AG04449 (cell line): ENCODE data around the gene LONP2.

Source experiments
- CTCF ChIA-PET: fragments of 350-600 bp; formaldehyde crosslinking; extraction: SDS; loops from one replicate; lab custom pipeline; 2021; ENCODE audit warnings: antibody characterized with exemption; lab: Yijun Ruan, JAX
- POLR2A ChIA-PET: fragments of 400-600, 350-600 bp; formaldehyde crosslinking; extraction: SDS; loops from one replicate; lab custom pipeline; 2020; ENCODE audit warnings: antibody characterized with exemption, inconsistent platforms; lab: Yijun Ruan, JAX
- DNase-seq: peaks from one replicate; pipeline ENCODE4 v3.0.0-alpha.2; 2010; ENCODE audit warnings: low read depth, low spot score
- H3K4me3 ChIP-seq: 2 replicates; pipeline ENCODE4 v1.5.1; 2011; ENCODE audit warnings: low read depth, mild to moderate bottlenecking, control low read depth, low read length
- CTCF ChIP-seq: IDR thresholded peaks from one replicate; pipeline ENCODE4 v1.5.1; 2011; ENCODE audit warnings: mild to moderate bottlenecking, moderate library complexity, low read length, control low read depth, inconsistent platforms; ENCODE audit not compliant: insufficient read depth; ENCODE audit errors: missing control alignments

The LONP2 gene

GRCh38 chr16:48340054-48340453 lies 96.0 kb downstream of the LONP2 start:
- no peak for DNase-seq
- CTCF ChIA-PET, result no interaction called here

DNA sequence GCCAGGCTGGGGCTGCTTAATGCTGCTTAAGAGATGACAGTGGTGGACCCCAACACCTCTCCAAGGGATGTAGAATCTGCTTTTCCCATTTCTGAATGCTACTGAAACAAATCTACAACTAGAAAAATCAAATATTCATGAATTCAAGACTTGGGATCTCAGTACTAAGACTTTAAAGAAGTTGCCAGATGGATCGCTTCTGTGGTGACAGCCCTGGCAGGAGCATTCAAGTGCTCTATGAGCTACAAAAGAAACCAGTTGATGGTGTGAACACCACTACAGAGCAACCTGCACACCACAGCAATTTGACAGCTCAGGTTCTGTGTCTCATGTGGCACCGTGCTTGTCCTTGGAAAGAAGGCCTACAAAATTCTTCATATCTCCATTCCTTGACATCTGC lies 98.5 kb downstream of the LONP2 start:
- TF ChIP-seq CTCF, result no peak
- no peak for DNase-seq
- ChIA-PET CTCF (interaction anchor here (2.1 kb wide), 1 partner anchor 12 kb away, joined by 4 read pairs; no protein-coding TSS in a partner anchor), POLR2A (no interaction called here)
- no peak overlapping the region for H3K4me3 ChIP-seq

More at GRCh38 chr16:48340054-48340453, 96.0 kb downstream of the LONP2 start:
- POLR2A ChIA-PET, result no interaction called here
- no peak for TF ChIP-seq CTCF
- no peak overlapping the region for H3K4me3 ChIP-seq

DNA sequence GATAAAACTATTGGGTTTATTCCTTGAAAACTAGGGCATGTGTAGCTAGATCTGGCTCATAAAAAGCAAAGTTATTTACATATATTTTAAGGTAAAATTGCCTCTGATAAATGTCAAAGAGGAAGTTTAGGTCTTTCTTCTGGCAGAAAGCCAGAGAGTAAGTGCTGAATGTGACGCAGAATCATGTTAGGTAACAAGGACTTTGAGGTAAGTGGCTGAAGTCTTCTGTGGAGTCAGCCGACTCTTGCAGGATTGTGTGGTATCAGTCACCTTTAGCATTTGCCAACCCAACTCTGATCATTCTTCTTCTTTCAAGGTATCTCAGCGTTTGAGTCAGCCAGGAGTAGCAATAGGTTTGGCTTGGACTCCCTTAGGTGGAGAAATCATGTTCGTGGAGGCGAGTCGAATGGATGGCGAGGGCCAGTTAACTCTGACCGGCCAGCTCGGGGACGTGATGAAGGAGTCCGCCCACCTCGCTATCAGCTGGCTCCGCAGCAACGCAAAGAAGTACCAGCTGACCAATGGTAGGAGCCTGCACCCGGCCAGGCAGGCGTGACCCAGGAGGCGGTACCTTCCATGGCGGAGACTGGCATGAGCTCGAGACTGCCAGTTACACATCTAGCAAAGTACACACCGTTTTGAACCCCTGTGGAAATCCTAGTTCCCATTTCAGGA lies 103.2 kb downstream of the LONP2 start:
- ChIA-PET CTCF (interaction anchor here (0.9 to 1.1 kb wide), 3 partner anchors 13 to 276 kb away, joined by 3 to 4 read pairs (median 4); no protein-coding TSS in a partner anchor), POLR2A (no interaction called here)
- H3K4me3 ChIP-seq, result no peak overlapping the region
- no peak for TF ChIP-seq CTCF
- DNase-seq, result no peak

GRCh38 chr16:48347980-48348379 lies 103.9 kb downstream of the LONP2 start:
- CTCF ChIA-PET, result interaction anchor here (0.9 to 1.1 kb wide), 2 partner anchors 12 to 16 kb away, joined by 3 to 4 read pairs; no protein-coding TSS in a partner anchor
- DNase-seq, result no peak
- POLR2A ChIA-PET, result no interaction called here
- H3K4me3 ChIP-seq, result no peak overlapping the region
- TF ChIP-seq CTCF, result no peak

DNA sequence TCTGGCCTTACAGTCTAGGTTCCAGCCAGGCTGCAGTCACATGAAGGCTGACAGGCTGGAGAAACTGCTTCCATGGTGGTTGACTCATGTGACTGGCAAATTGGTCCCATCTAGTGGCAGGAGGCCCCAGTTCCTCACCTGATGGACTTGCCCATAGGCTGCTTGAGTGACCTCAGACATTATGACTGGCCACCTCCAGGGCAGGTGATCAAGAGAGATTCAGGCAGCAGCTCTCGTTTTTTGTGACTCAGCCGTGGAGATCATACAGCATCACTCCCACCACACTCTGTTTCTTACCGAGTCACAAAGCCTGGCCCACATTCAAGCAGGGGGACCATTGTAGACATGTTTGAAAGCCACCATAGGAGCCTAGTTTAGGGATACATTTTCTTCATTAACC lies 106.6 kb downstream of the LONP2 start:
- POLR2A ChIA-PET, result interaction anchor here (1.0 kb wide), 1 partner anchor 193 kb away, joined by 3 read pairs; no protein-coding TSS in a partner anchor
- DNase-seq, result no peak
- TF ChIP-seq CTCF, result no peak
- no peak overlapping the region for H3K4me3 ChIP-seq
- CTCF ChIA-PET, result interaction anchor here (1.2 to 2.0 kb wide), 6 partner anchors 8 to 280 kb away, joined by 3 to 14 read pairs (median 4); no protein-coding TSS in a partner anchor

DNA sequence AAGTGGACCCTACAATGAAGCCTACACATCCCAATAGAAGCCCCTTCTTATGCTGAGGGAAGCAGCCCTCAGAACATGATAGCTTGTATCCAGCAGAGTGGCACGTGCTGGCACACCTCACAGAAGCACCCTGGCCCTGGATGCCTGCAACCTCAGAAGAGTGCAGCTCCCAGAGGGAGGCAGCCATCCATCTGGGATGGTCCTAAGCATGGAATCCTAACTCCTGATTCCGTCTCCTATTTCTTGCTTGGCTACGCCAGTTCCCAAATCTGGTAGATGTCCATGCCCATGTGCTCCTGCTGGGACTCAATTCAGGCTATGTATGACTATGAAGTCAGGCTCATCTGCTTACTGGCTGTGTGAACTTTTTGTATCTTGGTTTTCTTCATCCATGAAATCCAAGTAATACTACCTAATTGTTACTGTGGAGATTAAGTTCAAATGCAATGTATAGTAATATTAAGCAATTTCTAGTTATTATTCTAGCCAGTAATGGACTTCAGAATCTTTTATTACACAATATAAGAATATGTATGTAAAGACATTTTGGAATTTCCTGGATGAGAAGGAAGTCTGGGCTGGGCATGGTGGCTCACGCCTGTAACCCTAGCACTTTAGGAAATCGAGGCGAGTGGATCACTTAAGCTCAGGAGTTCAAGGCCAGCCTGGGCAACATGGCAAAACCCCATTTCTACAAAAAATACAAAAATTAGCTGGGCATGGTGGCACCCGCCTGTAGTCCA lies 108.7 kb downstream of the LONP2 start:
- no peak for DNase-seq
- ChIA-PET CTCF (interaction anchor here (0.6 to 5.3 kb wide), 14 partner anchors 7 to 277 kb away, joined by 3 to 77 read pairs (median 4); no protein-coding TSS in a partner anchor), POLR2A (interaction anchor here (1.6 kb wide), 1 partner anchor 13 kb away, joined by 4 read pairs; no protein-coding TSS in a partner anchor)
- H3K4me3 ChIP-seq, result no peak overlapping the region
- no peak for TF ChIP-seq CTCF
